Measurements from ENCODE around the gene VIT. TPM values are rescaled to one million over a fixed set of nuclear protein-coding genes. Genes with fewer than 3 reads are reported as not detected.

Gene VIT, protein sequence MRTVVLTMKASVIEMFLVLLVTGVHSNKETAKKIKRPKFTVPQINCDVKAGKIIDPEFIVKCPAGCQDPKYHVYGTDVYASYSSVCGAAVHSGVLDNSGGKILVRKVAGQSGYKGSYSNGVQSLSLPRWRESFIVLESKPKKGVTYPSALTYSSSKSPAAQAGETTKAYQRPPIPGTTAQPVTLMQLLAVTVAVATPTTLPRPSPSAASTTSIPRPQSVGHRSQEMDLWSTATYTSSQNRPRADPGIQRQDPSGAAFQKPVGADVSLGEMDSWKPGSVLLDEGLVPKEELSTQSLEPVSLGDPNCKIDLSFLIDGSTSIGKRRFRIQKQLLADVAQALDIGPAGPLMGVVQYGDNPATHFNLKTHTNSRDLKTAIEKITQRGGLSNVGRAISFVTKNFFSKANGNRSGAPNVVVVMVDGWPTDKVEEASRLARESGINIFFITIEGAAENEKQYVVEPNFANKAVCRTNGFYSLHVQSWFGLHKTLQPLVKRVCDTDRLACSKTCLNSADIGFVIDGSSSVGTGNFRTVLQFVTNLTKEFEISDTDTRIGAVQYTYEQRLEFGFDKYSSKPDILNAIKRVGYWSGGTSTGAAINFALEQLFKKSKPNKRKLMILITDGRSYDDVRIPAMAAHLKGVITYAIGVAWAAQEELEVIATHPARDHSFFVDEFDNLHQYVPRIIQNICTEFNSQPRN
- total RNA-seq: 10 to 100 TPM; 23.9 to 31.4 TPM

DNA sequence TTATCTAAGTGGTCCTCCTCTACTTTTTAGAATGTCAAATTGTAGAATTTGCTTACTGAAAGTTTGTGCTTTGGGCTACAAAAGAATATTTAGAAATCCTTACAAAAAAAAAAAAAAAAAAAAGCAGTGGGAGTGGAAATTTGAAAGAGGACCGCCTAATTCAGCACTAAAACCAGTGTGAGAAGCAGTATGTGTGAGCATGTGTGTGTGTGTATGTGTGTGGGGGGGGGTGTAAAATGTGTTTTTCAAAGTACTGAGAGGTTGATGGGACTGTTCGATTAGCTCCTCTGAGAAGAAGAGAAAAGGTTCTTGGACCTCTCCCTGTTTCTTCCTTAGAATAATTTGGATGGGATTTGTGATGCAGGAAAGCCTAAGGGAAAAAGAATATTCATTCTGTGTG lies at the start of gene VIT:
Gene VIT, plus strand, starts transcription at position 175 of the 400 bp plus-strand sequence. CDS start 19,664 bp downstream, outside the sequence.
- Histone ChIP-seq H3K36me3 (no peaks in the 10 kb centered on the region), H3K27ac (no peak within 1 kb of the TSS), H3K4me3 (no peak within 1 kb of the TSS), H3K4me1 (ENCODE audit: control insufficient read depth in 1 of 2, low read depth in 2 of 2) (no peaks in the 10 kb centered on the region), H3K27me3 (replicated peaks; ENCODE audit: insufficient read depth) (no peaks in the 10 kb centered on the region), H3K9me3 (no peaks in the 10 kb centered on the region)
- no peak for ATAC-seq (ENCODE audit: insufficient number of reproducible peaks, low FRiP score, low read depth)
- TF ChIP-seq, protein P1, sequence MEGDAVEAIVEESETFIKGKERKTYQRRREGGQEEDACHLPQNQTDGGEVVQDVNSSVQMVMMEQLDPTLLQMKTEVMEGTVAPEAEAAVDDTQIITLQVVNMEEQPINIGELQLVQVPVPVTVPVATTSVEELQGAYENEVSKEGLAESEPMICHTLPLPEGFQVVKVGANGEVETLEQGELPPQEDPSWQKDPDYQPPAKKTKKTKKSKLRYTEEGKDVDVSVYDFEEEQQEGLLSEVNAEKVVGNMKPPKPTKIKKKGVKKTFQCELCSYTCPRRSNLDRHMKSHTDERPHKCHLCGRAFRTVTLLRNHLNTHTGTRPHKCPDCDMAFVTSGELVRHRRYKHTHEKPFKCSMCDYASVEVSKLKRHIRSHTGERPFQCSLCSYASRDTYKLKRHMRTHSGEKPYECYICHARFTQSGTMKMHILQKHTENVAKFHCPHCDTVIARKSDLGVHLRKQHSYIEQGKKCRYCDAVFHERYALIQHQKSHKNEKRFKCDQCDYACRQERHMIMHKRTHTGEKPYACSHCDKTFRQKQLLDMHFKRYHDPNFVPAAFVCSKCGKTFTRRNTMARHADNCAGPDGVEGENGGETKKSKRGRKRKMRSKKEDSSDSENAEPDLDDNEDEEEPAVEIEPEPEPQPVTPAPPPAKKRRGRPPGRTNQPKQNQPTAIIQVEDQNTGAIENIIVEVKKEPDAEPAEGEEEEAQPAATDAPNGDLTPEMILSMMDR (IDR thresholded peaks at IDR 0.05): no peak
- DNase-seq (ENCODE audit: low spot score): no peak

DNA sequence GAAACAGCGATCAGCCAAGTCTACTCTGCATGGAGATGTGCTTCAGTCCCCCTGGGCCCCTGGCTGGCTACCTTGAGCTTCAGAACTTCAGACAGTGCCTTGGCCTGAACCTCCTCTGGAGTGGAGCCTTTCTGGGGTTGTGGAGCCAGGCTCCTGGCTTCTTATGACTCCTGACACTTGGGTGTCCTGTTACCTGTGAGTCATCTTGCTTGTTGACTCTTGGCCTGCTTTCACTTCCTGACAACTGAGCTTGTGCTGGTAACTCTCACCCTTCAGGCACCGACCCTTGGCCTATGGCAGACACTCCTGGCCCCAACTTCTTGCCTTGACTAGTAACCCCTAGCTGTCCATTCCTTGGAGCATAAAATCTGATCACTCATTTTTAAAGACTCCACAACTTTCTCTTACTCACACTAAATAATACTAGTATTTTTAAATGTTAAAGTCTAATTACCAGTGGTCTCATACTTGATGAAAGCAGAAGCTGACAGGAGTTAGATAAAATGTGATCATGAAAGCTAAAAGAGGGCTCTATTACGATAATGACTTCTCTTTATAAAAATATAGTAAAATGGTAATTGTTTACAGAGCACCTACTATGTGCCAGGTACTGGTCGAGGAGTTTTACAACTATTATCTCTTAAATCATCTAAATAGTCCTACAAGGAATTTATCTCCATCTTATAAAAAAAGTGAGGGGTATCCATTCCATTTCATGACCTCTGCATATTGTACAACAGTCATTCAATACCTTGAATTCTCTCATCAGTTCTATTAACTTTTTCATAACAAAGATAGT lies 46.3 kb upstream of the VIT start:
- H3K9me3 ChIP-seq: no peaks in the 10 kb centered on the region
- H3K27me3 ChIP-seq (replicated peaks; ENCODE audit: insufficient read depth): no peaks in the 10 kb centered on the region
- no peaks in the 10 kb centered on the region for H3K36me3 ChIP-seq
- ATAC-seq (ENCODE audit: insufficient number of reproducible peaks, low FRiP score, low read depth) (no peak), DNase-seq (ENCODE audit: low spot score) (no peak)
- no peak overlapping the region for H3K27ac ChIP-seq
- H3K4me3 ChIP-seq: no peak overlapping the region
- no peaks in the 10 kb centered on the region for H3K4me1 ChIP-seq (ENCODE audit: control insufficient read depth in 1 of 2, low read depth in 2 of 2)
- TF ChIP-seq, protein P1 (IDR thresholded peaks at IDR 0.05): no peak

DNA sequence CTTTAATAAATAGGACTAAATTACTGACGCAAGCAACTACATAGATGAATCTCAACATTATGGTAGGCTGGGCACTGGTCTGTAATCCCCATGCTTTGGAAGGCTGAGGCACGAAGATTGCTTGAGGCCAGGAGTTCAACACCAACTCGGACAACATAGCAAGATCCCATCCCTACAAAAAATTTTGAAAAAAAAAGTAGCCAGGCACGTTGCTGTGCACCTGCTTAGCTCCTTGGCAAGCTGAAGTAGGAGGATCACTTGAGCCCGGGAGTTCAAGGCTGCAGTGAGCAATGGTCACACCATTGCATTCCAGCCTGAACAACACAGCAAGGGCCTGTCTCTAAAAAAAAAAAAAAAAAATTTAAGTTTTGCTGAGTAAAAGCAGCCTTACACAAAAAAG lies 43.4 kb upstream of the VIT start:
- H3K27me3 ChIP-seq (replicated peaks; ENCODE audit: insufficient read depth): no peaks in the 10 kb centered on the region
- no peak overlapping the region for H3K27ac ChIP-seq
- no peak overlapping the region for H3K4me3 ChIP-seq
- H3K9me3 ChIP-seq: no peaks in the 10 kb centered on the region
- no peak for DNase-seq (ENCODE audit: low spot score)
- H3K4me1 ChIP-seq (ENCODE audit: control insufficient read depth in 1 of 2, low read depth in 2 of 2): no peaks in the 10 kb centered on the region
- TF ChIP-seq, protein P1 (IDR thresholded peaks at IDR 0.05): no peak
- H3K36me3 ChIP-seq: no peaks in the 10 kb centered on the region
- ATAC-seq (ENCODE audit: insufficient number of reproducible peaks, low FRiP score, low read depth): no peak

DNA sequence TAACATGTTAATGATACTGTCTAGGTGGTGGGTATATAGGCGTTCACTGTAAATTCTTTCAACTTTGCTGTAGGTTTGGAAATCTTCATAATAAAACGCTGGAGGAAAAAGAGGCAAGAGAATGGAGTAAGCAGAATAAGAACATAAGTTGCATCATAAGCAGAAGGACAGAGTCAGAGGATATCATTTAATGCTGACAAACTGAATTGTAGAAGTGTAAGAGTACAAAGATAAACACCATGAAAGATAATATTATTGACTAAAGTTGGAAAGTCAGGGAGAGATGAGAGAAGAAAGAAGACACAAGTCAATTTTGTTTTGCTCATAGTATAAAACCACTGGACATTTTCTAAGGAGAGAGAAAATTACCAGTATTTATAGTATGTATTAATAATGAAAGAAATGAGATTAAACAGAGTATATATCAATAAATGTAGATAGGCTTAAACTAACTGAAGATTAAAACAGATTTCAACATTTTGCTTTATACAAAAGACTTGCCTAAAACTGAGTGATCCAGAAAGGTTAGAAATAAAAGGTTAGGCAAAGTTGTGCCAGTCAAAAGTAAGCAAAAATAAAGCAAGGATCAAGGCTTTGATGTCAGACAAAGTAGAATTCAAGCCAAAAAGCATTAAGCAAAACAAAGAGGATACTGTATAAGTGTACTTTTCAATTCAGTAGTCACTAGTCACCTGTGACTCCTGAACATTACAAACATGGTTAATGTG lies 42.4 kb upstream of the VIT start:
- ATAC-seq (ENCODE audit: insufficient number of reproducible peaks, low FRiP score, low read depth): no peak
- Histone ChIP-seq H3K36me3 (no peaks in the 10 kb centered on the region), H3K9me3 (no peaks in the 10 kb centered on the region), H3K27ac (no peak overlapping the region), H3K27me3 (replicated peaks; ENCODE audit: insufficient read depth) (no peaks in the 10 kb centered on the region), H3K4me3 (no peak overlapping the region), H3K4me1 (ENCODE audit: control insufficient read depth in 1 of 2, low read depth in 2 of 2) (no peaks in the 10 kb centered on the region)
- no peak for DNase-seq (ENCODE audit: low spot score)
- TF ChIP-seq, protein P1 (IDR thresholded peaks at IDR 0.05): no peak
